ENCODE measurements around the gene DSG3.

DSG3 gene

DNA sequence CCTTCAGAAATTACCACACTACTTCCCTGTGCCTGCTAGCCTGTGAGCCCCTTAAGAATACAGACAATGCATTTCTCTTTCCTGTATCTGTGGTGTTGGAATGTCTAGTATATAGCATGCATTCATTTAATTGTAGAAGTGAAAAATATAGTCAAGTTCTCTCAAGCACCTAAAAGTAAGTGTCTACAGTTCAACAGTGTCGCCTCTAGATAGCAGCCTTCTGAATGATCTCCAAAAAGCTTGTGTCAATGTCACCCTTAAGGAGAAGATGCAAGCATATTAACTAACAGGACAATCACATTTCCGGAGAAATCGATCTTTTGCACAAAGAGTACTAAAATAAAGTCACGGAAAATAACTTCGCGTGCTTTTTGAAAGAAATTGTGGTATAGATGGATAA is 27.5 kb upstream of the DSG3 start:
- TF ChIP-seq, protein P1, sequence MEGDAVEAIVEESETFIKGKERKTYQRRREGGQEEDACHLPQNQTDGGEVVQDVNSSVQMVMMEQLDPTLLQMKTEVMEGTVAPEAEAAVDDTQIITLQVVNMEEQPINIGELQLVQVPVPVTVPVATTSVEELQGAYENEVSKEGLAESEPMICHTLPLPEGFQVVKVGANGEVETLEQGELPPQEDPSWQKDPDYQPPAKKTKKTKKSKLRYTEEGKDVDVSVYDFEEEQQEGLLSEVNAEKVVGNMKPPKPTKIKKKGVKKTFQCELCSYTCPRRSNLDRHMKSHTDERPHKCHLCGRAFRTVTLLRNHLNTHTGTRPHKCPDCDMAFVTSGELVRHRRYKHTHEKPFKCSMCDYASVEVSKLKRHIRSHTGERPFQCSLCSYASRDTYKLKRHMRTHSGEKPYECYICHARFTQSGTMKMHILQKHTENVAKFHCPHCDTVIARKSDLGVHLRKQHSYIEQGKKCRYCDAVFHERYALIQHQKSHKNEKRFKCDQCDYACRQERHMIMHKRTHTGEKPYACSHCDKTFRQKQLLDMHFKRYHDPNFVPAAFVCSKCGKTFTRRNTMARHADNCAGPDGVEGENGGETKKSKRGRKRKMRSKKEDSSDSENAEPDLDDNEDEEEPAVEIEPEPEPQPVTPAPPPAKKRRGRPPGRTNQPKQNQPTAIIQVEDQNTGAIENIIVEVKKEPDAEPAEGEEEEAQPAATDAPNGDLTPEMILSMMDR (IDR thresholded peaks at IDR 0.05; ENCODE audit: low read length, missing control alignments) = no peak
- no peak overlapping the region for H3K4me3 ChIP-seq (replicated peaks; ENCODE audit: low read depth, low read length)
- DNase-seq (ENCODE audit: low read depth) = no peak

DNA sequence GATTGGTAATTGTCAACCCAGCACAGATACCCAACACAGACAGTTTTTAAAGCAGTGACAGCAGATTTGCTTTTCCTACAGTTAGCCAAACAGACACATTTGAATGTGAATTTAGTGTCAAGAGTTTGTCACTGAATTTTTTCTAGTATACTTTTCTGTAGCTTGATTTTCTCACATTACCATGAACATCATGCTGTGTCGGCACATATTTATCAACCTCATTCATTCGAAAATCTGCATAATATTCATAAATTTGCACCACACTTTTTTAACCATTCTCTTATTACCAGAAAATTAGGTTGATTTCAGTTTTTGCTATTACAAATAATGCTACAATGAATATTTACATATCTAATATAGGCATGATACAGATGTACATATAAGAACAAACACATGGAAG is 27.0 kb upstream of the DSG3 start:
- no peak overlapping the region for H3K4me3 ChIP-seq (replicated peaks; ENCODE audit: low read depth, low read length)
- TF ChIP-seq, protein P1 (IDR thresholded peaks at IDR 0.05; ENCODE audit: low read length, missing control alignments) = no peak
- no peak for DNase-seq (ENCODE audit: low read depth)

DNA sequence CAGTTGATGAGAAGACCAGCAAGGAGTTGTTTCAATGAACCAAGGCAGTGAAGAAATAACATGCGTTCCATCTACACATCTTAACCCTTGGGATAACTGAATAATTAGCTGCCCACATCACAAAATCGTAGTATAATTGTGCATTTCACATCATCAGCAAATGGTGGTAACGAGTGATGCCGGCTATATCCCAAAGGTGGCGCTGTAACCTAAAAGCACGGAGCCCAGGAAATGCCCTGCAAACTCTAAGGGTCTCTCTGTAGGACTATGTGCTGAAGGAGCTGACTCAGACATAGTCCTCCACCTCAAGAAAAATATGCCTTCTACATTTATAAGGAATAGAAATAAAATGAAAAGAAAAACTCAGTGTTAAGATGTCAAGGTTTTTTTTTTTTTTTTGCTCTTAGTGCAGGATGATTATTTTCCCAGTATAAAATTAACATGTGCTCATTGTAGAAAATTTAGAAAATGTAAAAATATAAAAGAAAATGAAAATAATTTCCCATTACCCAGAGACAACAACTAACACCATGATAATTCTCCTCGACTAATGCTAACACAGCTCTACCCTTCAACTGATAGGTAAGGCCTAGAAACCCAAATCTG is 23.1 kb upstream of the DSG3 start:
- no peak overlapping the region for H3K4me3 ChIP-seq (replicated peaks; ENCODE audit: low read depth, low read length)
- peak; percentile 68 for DNase-seq (ENCODE audit: low read depth)
- TF ChIP-seq, protein P1 (IDR thresholded peaks at IDR 0.05; ENCODE audit: low read length, missing control alignments) = peak; percentile 95

- no peak for DNase-seq (ENCODE audit: low read depth)
- TF ChIP-seq, protein P1 (IDR thresholded peaks at IDR 0.05; ENCODE audit: low read length, missing control alignments) = no peak
- H3K4me3 ChIP-seq (replicated peaks; ENCODE audit: low read depth, low read length) = no peak overlapping the region
Observed at GRCh38 chr18:31426021-31426420, 21.5 kb upstream of the DSG3 start.

GRCh38 chr18:31426871-31427406 is 20.6 kb upstream of the DSG3 start:
- TF ChIP-seq, protein P1 (IDR thresholded peaks at IDR 0.05; ENCODE audit: low read length, missing control alignments) = no peak
- DNase-seq (ENCODE audit: low read depth) = no peak
- no peak overlapping the region for H3K4me3 ChIP-seq (replicated peaks; ENCODE audit: low read depth, low read length)

GRCh38 chr18:31428211-31428610 is 19.3 kb upstream of the DSG3 start:
- no peak for DNase-seq (ENCODE audit: low read depth)
- TF ChIP-seq, protein P1 (IDR thresholded peaks at IDR 0.05; ENCODE audit: low read length, missing control alignments) = no peak

DNA sequence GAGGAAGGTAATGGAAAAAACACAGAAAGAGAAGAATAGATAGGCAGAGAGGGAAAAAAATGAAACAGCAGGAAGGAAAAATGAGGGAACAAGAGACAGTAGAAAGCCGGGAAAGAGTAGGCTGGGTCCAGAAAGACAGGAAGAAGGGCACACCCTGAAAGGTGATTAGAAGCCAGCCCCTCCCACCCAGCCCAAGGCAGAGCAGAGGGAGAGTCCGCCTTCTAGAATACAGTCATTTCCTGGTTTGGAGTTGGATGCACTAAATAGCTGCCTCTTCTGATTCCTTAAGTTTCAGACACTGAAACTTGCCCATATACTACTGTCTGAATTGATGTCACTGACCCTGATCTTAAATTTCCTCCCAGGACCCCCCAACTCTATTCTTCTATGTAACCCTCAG is 17.9 kb upstream of the DSG3 start:
- TF ChIP-seq, protein P1 (IDR thresholded peaks at IDR 0.05; ENCODE audit: low read length, missing control alignments) = no peak

More at GRCh38 chr18:31428211-31428610, 19.3 kb upstream of the DSG3 start:
- H3K4me3 ChIP-seq (replicated peaks; ENCODE audit: low read depth, low read length) = no peak overlapping the region

More for the DNA sequence above, 17.9 kb upstream of the DSG3 start:
- H3K4me3 ChIP-seq (replicated peaks; ENCODE audit: low read depth, low read length) = no peak overlapping the region
- DNase-seq (ENCODE audit: low read depth) = no peak

Data from fibroblast of pulmonary artery (primary cell).